Ramos (cell line): ENCODE results near the gene CUX1.
"Not testable (repeated sequence)": the region's sequence is repeated elsewhere in the genome, so short reads cannot be mapped to it uniquely, and the experiment has no call there.

Experiments
- in situ Hi-C: fragments of 300-500 bp; cut with MboI; formaldehyde crosslinking; loops from one replicate; pipeline ENCODE4 v1.14.3; 2022; ENCODE audit warnings: low sequenced_read_pairs; ENCODE audit not compliant: unreplicated experiment

CUX1 gene

GRCh38 chr7:101795461-101795860 is 22.0 kb upstream of the CUX1 start:
- in situ Hi-C loops, result no loop called here

DNA sequence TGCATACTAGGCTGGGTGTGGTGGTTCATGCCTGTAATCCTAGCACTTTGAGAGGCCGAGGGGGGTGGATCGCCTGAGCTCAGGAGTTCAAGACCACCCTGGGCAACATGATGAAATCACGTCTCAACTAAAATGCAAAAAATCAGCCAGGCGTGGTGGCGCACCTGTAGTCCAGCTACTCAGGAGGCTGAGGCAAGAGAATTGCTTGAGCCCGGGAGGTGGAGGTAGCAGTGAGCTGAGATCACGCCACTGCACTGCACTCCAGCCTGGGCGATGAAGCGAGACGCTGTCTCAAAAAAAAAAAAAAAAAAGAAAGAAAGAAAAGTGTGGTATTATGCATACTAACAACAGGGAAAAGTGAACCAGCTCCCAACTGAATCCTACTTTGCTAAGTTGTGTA is 19.3 kb upstream of the CUX1 start:
- in situ Hi-C loops, result not testable (repeated sequence)

- in situ Hi-C loops, result no loop called here
These were observed 14.0 kb upstream of the CUX1 start for GRCh38 chr7:101803203-101804087.

- in situ Hi-C loops, result no loop called here
These were observed 13.1 kb upstream of the CUX1 start for GRCh38 chr7:101804088-101804963.

DNA sequence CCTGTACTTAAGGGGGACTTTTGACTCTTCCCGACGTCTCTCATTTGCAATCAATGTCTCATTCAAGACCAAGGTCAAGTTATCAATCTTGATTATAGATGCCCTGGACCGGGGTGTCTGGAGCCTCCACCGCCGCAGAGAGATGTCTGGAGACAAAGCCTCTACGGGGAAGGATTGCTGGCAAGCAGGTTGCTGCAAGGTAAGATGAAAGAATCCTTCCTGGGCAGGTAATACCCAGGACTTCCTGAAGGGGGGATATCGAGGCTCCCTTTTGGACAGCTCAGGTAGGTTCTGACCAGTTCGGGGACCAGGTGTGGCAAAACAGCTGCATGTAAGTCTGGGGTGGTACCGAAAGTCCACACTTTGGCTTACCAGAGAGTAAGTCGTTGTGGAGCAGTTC is 12.5 kb upstream of the CUX1 start:
- in situ Hi-C loops, result no loop called here

GRCh38 chr7:101812595-101812994 is 4.8 kb upstream of the CUX1 start:
- in situ Hi-C loops, result loop anchor here (5.0 to 10.0 kb wide), 2 partner anchors 125 to 208 kb away; no protein-coding TSS in a partner anchor

DNA sequence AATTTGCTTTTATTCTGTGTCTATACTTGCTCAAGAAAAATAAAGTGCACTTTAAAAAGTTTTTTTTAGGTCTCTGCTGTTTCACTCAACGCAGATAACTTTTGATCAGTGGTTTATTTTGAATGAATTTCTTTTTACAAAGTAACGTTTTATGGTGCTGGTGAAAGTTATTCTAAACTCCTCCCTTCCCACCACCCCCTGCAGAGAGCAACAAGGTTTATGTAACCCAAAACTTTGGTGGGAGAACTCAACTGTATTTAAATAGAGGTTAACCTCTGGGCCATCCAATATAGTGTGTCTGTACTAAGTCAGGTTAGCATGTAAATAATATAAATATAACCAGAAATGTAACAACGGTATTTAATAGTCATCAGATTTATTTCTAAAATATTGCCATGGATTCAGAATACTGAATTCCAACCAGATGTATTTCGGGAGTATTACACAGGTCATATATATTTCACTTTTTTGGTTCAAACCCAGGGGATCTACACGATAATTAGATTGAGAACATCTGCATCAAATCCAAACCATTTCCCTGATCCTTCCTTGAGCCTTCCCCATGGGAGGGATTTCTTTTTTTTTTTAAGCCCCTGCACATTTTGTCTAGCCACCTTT is 3.9 kb upstream of the CUX1 start:
- in situ Hi-C loops, result loop anchor here (5.0 to 10.0 kb wide), 2 partner anchors 126 to 209 kb away; no protein-coding TSS in a partner anchor

DNA sequence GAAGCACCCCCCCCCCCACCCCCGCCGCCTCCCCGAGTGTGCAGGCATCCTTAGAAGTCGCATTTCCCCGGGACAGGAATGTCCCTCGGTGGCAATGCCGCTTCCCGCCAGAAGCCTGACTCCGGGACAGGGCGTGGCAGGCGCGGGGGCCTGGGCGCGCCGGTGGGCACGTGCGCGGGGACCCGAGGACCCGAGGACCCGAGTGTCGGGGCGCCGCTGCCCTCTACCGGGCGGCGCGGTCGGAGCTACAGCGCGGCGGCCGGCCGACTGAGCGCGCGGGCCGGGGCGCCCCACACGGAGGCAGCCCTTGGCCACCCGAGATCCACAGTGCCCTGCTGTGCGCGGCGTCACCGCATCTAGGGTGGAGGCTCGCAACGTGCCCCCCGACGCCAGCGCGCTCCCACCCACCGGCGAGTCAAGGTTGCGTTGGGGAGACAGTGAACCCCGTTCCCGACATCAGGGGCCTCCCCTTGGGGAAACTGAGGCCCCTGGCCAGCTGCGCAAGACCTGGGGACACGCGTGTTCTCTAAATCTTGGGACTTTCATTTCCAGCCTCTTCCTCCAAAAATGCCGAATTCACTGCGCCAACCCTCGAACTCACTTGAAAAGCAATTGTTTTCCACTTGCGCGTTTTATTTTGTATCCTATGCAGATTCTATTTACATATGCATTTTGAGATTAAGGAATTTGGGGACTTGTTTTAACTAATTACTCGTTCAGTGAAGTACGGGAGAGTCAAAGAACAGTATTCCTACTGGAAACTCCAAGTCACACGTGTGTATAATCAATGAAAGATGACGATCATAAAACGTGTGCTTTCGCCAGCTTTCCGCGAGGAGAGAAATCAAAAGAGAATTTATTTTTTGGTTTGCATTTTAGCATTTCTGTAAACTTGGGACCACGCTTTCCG is 3.1 kb upstream of the CUX1 start:
- in situ Hi-C loops, result loop anchor here (5.0 to 10.0 kb wide), 2 partner anchors 127 to 210 kb away; no protein-coding TSS in a partner anchor

GRCh38 chr7:101814991-101815825 is 2.2 kb upstream of the CUX1 start:
- in situ Hi-C loops, result loop anchor here (5.0 to 10.0 kb wide), 3 partner anchors 47 to 210 kb away; no protein-coding TSS in a partner anchor

DNA sequence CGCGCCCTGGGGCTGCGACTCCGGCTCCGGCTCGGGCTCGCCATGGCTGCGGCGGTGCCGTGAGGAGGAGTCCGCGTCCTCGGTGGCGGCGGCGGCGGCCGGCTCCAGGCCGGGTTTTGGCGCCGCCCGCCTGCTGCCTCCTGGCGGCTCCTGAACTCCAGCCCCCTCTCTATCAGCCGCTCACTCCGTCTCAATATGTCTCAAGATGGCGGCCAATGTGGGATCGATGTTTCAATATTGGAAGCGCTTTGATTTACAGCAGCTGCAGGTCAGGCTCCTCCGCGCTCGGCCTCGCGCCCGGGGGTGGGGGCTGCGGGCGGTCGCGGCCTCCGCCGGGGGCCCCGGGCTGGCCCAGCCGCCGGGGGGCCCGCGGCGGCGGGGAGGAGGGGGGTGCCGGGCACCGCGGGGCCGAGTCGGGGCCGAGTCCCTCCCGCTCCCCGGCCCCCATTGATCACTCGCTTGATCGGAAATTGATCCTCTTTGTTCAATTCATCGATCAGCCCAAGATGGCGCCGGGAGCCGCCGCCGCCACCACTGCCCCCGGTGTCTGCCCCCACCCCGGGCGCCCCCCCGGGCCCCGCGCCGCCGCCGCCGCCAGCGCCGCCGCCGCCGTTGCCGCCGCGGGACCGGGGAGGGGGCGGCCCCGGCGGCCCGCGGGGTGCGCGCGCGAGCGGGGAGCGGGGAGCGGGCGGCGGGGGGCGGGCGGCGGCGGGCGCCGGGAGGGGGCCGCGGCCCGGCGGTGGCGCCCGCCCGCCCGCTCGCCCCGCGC is 1.4 kb upstream of the CUX1 start:
- in situ Hi-C loops, result loop anchor here (5.0 to 10.0 kb wide), 2 partner anchors 46 to 211 kb away; no protein-coding TSS in a partner anchor

GRCh38 chr7:101816595-101817470 is 593 bp upstream of the CUX1 start:
- in situ Hi-C loops, result loop anchor here (5.0 to 10.0 kb wide), 2 partner anchors 45 to 212 kb away; no protein-coding TSS in a partner anchor

- in situ Hi-C loops, result loop anchor here (5.0 to 10.0 kb wide), 2 partner anchors 44 to 214 kb away; no protein-coding TSS in a partner anchor
These were observed 1.1 kb downstream of the CUX1 start for GRCh38 chr7:101818287-101819071.

DNA sequence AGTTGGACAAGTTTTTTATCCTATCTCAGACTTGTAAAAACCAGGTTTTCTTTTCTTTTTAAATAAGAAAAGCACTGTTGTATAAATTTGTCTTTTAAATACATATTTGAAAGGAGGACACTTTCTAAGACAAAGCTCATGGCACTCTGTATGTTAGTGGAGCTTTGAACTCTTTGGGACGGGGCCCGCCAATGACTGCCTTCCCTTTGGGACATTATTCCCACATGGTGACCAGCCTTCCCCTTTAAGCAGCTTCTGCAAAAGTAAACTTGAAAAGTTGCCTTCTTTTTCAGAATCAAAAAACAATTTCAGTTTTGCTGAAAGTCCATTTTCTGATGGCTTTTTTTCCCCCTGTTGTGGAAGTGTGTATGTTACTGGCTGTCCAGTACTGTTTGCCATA is 1.8 kb downstream of the CUX1 start:
- in situ Hi-C loops, result loop anchor here (5.0 to 10.0 kb wide), 2 partner anchors 43 to 214 kb away; no protein-coding TSS in a partner anchor

DNA sequence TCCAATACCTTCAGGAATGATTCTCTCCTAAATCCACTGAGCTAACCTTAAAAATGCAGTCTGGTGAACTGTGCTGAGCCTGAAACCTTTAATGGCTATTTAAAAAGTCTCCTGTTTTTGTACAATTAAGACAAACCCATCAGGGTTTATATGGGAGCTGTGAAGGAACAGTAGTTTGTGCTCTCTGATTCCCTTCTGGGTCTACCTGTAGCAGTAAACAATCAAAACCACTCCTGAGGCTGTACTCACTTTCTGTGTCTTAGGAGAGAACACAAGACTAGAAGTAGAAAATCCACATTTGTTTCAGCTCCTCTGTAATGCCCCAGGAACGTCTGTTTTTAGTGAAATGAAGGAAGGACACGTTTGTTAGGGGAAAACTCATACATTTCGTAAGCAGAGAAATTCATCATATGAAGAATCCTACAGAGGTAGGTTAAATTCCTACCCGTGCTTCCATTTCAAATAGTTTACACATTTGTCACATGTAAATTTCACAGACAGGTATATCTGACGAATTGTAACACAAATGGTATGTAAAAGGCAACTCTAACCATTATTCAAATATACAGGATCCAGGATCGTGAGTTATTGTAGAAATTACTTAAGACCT is 2.6 kb downstream of the CUX1 start:
- in situ Hi-C loops, result loop anchor here (5.0 to 10.0 kb wide), 2 partner anchors 42 to 215 kb away; no protein-coding TSS in a partner anchor

DNA sequence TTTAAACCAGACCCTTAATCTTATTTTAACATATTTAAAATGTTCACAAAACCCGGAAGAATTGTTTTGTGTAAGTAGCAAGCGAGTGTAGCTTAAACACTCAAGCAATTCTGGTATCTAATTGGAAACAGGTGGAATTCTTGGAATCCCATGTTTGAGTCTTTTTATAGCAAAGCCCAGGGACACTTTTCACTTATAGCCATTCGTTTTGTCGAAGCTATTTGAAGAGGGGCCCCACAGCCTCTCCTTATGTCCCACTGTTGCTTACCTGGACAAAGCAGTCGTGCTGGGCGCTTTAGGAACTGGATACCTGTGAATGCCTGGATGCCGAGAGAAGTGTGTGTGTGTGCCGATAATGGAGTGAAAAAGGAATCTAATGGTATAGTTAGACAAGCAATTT is 3.3 kb downstream of the CUX1 start:
- in situ Hi-C loops, result no loop called here
